ENCODE results near the gene CDK5RAP3. TPM values are rescaled to one million over a fixed set of nuclear protein-coding genes. Genes with fewer than 3 reads are reported as not detected.

CDK5RAP3 gene
- total and polyA plus RNA-seq, 2 of the 13 experiments (the other 11 are each of a cell fraction or from before 2014, with no cell fraction given): 128 to 154 TPM

DNA sequence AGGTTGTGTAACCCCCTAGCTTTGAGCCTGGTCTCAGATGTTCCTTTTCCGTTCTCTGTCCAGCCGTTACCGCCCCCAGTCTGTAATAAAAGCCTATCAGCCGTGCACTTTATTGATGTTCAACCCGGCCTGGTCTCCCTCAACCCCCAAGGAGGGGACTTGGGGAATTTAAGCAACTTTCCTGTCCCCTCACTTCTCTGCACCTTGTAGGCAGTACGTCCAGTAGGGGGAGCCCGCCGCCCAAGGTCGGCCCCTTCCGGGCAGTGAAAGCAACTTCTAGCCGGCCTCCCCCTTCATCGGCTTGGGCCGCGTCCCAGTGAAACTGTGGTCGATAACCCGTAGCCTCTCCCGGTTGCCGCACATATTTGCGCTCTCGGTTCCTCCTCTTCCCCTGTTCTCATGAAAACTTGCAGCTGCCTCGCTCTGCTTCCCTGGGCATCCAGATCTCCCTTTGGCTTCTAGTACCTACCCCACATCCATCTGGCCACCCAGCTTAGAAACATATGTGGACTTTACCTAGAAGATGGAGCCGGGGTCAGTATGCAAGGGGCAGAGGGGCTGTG lies 21.6 kb upstream of the CDK5RAP3 start (continued):
- TF ChIP-seq ZBTB4 (CRISPR knock-in tag; IDR thresholded peaks at IDR 0.05; ENCODE audit: borderline replicate concordance) (0 out of 2 replicates have a peak, but pooled peaks have one; percentile 24), ZNF430 (CRISPR knock-in tag; IDR thresholded peaks at IDR 0.05) (peak; percentile 58; the same call in 1 of the 2 replicates), ZNF775 (CRISPR knock-in tag; IDR thresholded peaks at IDR 0.05; ENCODE audit: borderline replicate concordance) (no peak), MEIS2 (CRISPR knock-in tag; IDR thresholded peaks at IDR 0.05) (no peak), YY1 (IDR thresholded peaks at IDR 0.05; ENCODE audit: insufficient read depth, insufficient replicate concordance, low read depth, low read length) (peak; percentile 74), U2AF2 (IDR thresholded peaks at IDR 0.05; ENCODE audit: low read depth, low read length) (no peak), RBFOX2 (IDR thresholded peaks at IDR 0.05; ENCODE audit: low read depth, low read length) (0 out of 2 replicates have a peak, but pooled peaks have one; percentile 12), ISX (CRISPR knock-in tag; conservative IDR thresholded peaks at IDR 0.05) (no peak), RBM39 (IDR thresholded peaks at IDR 0.05; ENCODE audit: low read depth, low read length, poor library complexity, severe bottlenecking) (peak; percentile 75), ZNF556 (CRISPR knock-in tag; IDR thresholded peaks at IDR 0.05; ENCODE audit: borderline replicate concordance) (no peak; the same call in 1 of the 2 replicates), ZMYM4 (CRISPR knock-in tag; IDR thresholded peaks at IDR 0.05) (peak; percentile 77), SP2 (CRISPR knock-in tag; IDR thresholded peaks at IDR 0.05) (0 out of 2 replicates have a peak, but pooled peaks have one; percentile 18), PHF8 (CRISPR knock-in tag; IDR thresholded peaks at IDR 0.05) (no peak), USF2 (IDR thresholded peaks at IDR 0.05; ENCODE audit: low read depth, low read length) (no peak), USF2 (CRISPR knock-in tag; IDR thresholded peaks at IDR 0.05; ENCODE audit: borderline replicate concordance) (no peak), SUZ12 (IDR thresholded peaks at IDR 0.05; ENCODE audit: low read depth, low read length) (no peak), GTF3A (CRISPR knock-in tag; conservative IDR thresholded peaks at IDR 0.05) (no peak), TOPORS (CRISPR knock-in tag; IDR thresholded peaks at IDR 0.05) (peak; percentile 84; the same call in 1 of the 2 replicates)
- TF ChIP-seq, protein P1, sequence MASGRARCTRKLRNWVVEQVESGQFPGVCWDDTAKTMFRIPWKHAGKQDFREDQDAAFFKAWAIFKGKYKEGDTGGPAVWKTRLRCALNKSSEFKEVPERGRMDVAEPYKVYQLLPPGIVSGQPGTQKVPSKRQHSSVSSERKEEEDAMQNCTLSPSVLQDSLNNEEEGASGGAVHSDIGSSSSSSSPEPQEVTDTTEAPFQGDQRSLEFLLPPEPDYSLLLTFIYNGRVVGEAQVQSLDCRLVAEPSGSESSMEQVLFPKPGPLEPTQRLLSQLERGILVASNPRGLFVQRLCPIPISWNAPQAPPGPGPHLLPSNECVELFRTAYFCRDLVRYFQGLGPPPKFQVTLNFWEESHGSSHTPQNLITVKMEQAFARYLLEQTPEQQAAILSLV (CRISPR knock-in tag; IDR thresholded peaks at IDR 0.05; ENCODE audit: borderline replicate concordance): 0 out of 2 replicates have a peak, but pooled peaks have one; percentile 19
- TF ChIP-seq, protein P2, sequence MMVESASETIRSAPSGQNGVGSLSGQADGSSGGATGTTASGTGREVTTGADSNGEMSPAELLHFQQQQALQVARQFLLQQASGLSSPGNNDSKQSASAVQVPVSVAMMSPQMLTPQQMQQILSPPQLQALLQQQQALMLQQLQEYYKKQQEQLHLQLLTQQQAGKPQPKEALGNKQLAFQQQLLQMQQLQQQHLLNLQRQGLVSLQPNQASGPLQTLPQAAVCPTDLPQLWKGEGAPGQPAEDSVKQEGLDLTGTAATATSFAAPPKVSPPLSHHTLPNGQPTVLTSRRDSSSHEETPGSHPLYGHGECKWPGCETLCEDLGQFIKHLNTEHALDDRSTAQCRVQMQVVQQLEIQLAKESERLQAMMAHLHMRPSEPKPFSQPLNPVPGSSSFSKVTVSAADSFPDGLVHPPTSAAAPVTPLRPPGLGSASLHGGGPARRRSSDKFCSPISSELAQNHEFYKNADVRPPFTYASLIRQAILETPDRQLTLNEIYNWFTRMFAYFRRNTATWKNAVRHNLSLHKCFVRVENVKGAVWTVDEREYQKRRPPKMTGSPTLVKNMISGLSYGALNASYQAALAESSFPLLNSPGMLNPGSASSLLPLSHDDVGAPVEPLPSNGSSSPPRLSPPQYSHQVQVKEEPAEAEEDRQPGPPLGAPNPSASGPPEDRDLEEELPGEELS (CRISPR knock-in tag; IDR thresholded peaks at IDR 0.05): no peak; the same call in 1 of the 2 replicates
- TF ChIP-seq, protein P3, sequence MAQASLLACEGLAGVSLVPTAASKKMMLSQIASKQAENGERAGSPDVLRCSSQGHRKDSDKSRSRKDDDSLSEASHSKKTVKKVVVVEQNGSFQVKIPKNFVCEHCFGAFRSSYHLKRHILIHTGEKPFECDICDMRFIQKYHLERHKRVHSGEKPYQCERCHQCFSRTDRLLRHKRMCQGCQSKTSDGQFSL (CRISPR knock-in tag; IDR thresholded peaks at IDR 0.05): 0 out of 2 replicates have a peak, but pooled peaks have one; percentile 54
